ENCODE measurements around the gene F7.

GRCh38 chr13:113157206-113157928, 51.8 kb downstream of the F7 start:
- TF ChIP-seq CTCF (IDR thresholded peaks at IDR 0.05) (no peak), EZH2 (IDR thresholded peaks at IDR 0.05; ENCODE audit: borderline replicate concordance, insufficient read depth, low read depth, low read length, poor library complexity, severe bottlenecking) (no peak)

Measured in B cell (primary cell).